RPMI8226 (cell line): ENCODE results near the gene EPHA3.

ENCODE experiments used
- DNase-seq: peaks from one replicate; pipeline ENCODE4 v3.0.0-alpha.2; 2015

Gene EPHA3

DNA sequence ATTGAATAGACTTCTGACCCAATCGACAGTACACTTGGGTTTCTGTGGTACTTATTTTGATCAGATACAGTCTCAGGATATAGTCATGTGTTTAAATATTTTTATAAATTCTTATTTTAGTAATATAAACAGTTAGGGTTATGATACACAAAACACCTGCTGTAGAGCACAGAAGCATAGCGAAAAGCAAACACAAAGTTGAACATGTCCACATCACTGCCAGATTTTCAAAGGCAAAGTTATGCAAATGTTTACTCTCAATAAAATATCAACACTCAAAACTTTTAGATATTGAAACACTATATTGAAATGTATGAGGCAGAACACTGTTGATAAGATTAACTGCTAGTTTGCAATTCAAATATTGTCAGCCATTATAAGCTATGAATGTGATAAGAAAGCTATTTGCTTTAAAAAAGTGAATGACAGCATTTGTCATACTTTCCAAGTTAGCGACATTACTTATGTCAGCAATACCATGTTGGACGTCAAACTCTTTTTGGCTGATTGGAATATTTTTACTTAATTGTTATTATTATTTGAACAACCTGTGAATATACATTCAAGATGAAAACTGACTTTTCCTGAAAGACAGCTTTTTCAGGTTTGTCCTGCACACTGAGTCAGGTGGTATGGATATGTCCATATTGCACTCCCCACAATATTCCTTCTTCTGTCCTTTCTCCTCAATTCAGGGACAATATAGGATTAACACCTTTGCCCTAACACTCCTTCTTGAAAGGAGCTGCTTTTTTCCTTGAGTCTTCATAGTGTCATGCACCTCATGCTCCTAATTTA, 367.1 kb downstream of the EPHA3 start:
- no peak for DNase-seq

GRCh38 chr3:89488800-89489580, 381.6 kb downstream of the EPHA3 start:
- DNase-seq, result no peak

- DNase-seq, result no peak
Measured at GRCh38 chr3:89490129-89490528, 382.7 kb downstream of the EPHA3 start.

DNA sequence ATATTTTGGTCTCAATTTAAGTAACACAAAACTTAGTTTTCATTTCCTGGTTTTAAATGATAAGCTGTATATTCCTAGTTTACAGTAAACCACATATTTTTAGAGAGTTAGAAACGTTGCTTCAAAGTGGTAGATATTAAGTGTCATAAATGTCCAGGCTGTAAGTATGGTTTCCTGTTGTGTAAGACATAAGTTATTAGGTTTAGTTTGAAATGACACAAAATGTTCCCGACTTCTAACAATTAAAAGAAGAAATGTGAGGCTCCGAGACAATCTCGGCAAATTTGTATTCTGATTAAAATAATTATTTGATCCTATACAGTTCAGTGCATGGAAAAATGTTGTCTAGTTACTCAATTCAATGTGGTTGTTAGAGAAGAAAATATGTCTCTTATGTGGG, 387.3 kb downstream of the EPHA3 start:
- no peak for DNase-seq

DNA sequence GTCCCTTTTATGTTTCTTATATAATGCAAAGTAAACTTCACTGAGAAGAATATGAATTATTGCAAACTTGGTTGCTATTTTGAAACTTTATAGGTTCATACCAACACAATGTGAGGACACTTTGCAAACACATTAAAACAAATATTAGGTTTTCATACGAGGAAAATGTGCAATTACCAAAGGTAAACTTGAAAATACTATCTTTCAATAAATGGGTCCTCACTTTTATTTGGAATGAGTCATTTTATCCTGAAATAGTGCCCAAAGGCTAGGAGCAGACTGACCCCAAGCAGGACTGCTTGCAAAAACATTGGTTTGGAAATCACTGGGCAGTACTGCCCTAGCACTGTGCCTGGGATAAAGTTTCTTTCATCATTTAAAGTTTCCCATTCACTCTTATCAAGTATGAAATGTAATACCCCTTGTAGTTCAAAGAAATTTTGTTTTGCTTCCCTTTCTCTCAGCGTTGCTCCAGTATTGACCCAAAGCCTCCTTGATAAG, 396.5 kb downstream of the EPHA3 start:
- DNase-seq, result no peak

GRCh38 chr3:89504432-89504831, 397.0 kb downstream of the EPHA3 start:
- no peak for DNase-seq

GRCh38 chr3:89506462-89507103, 399.2 kb downstream of the EPHA3 start:
- no peak for DNase-seq

DNA sequence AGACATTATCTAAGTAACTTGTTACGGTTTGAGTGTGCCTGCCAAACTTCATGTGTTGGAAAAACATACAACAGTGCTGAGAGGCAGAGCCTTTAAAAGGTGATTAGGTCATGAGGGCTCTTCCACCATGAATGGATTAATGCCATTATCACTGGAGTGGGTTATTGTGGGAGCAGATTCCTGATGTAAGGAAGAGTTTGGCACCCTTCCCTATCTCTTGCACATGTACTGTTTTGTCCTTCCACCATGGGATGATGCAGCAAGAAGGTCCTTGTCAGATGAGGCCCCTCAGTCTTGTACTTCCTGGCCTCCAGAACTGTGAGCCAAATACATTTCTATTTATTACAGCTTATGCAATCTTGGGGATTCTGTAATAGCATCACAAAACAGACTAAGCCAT, 413.9 kb downstream of the EPHA3 start:
- no peak for DNase-seq

GRCh38 chr3:89522155-89522554, 414.7 kb downstream of the EPHA3 start:
- DNase-seq, result no peak

GRCh38 chr3:89525609-89526008, 418.2 kb downstream of the EPHA3 start:
- no peak for DNase-seq

GRCh38 chr3:89527736-89528305, 420.4 kb downstream of the EPHA3 start:
- no peak for DNase-seq
